ENCODE results near the gene ZNF783.

ZNF783 gene

DNA sequence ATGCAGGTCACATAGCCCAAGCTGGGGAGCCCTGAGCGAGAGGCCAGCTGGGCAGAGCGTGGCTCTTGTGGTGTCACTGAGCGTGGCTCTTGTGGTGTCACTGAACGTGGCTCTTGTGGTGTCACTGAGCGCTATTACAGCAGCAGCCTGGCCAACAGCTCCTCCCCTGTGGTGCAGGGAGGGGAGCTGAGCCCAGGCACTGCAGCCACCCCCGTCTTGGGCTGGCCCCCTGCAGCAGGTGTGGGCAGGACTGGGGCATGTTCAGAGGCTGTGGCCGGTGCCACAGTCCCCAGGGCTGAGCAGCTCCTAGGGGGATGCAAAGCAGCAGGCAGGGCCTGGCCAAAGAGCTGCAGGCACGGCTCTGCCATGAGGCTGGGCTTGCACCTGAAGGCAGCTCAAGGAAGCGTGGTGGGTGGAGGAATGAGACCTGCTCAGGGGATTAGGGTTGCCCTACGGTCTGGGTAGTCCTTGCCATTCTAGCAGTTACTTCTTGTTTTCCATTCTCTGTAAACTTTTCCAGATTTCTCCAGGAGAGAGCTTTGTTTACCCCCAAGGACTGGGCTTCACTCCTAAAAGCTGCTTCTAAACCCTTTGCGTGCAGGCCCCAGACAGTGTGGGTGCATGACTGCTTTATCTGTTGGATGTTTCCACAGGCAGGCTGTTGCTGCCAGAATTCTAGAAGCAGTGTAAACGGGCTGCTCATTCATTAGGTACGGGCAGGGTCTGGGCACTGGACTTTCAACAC is 29.2 kb downstream of the ZNF783 start:
- 88% methylated on average over 13 of the region's 13 CpGs for WGBS
- Histone ChIP-seq H3K9ac (ENCODE audit: low read depth, low read length) (no peak overlapping the region), H3K36me3 (ENCODE audit: insufficient read depth, low read length) (no peaks in the 10 kb centered on the region; the same call in 1 of the 2 replicates), H3K4me1 (ENCODE audit: insufficient read depth, low read length) (no peaks in the 10 kb centered on the region), H3K27ac (ENCODE audit: low read depth, low read length) (no peak overlapping the region), H3K27me3 (ENCODE audit: insufficient read depth, low read length) (no peaks in the 10 kb centered on the region), H3K4me3 (ENCODE audit: low read length) (no peak overlapping the region), H3K9me3 (ENCODE audit: insufficient read depth, low read depth, low read length) (no peaks in the 10 kb centered on the region)

DNA sequence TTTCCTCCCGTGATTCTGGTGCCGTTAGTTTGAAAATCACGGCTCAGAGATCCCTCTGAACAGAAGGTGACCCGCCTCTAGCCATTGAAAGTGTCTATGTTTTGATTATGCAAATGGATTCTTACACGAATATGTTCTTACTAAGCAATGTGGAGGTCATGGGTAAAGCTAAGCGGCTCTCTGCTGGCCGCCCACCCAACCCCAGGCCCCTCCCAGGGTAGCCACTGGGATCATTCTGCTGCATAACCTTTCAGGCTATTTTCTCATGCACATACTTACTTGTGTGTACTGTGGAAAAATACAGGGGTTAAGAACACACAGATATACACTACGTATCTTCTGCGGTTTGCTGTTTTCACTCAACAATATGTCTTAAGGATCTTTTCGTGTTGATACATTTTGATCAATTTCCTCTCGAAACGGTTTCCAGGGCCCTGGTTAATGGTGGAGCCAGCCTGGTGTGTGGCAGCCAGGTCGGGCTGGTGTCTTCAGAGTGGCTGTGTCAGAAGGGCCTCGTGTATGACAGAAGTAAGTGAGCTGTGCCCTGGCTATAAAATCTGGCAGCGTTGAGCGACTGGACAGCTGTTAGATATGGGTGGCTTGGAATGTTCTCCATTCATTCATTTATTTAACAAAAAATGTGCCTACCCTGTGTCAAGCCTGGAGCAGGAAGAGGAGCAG is 29.9 kb downstream of the ZNF783 start:
- Histone ChIP-seq H3K4me1 (ENCODE audit: insufficient read depth, low read length) (no peaks in the 10 kb centered on the region), H3K36me3 (ENCODE audit: insufficient read depth, low read length) (no peaks in the 10 kb centered on the region; the same call in 1 of the 2 replicates), H3K27ac (ENCODE audit: low read depth, low read length) (no peak overlapping the region), H3K4me3 (ENCODE audit: low read length) (no peak overlapping the region), H3K9ac (ENCODE audit: low read depth, low read length) (no peak overlapping the region), H3K27me3 (ENCODE audit: insufficient read depth, low read length) (no peaks in the 10 kb centered on the region), H3K9me3 (ENCODE audit: insufficient read depth, low read depth, low read length) (no peaks in the 10 kb centered on the region)
- WGBS = 93% methylated on average over 15 of the region's 16 CpGs

DNA sequence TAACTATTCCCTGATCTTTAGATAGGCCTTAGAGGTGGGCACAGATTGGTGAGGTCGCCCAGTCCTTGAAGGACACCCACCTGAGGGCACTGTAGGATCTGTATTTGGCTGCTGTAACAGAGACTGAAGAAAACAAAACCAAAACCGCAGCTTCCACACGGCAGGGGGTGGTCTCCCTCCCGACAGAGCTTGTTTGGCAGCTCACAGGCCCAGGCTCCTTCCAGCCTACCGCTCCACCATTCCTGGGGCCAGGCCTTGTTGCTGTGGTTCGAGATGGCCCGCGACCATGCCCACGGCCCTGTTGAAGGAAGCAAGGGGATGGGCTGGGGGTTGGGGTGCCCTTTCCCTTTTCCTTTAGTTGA is 30.4 kb downstream of the ZNF783 start:
- Histone ChIP-seq H3K9ac (ENCODE audit: low read depth, low read length) (no peak overlapping the region), H3K4me3 (ENCODE audit: low read length) (no peak overlapping the region), H3K9me3 (ENCODE audit: insufficient read depth, low read depth, low read length) (no peaks in the 10 kb centered on the region), H3K27ac (ENCODE audit: low read depth, low read length) (no peak overlapping the region), H3K4me1 (ENCODE audit: insufficient read depth, low read length) (no peaks in the 10 kb centered on the region), H3K36me3 (ENCODE audit: insufficient read depth, low read length) (no peaks in the 10 kb centered on the region; the same call in 1 of the 2 replicates), H3K27me3 (ENCODE audit: insufficient read depth, low read length) (no peaks in the 10 kb centered on the region)
- 72% methylated on average over 9 of the region's 9 CpGs for WGBS

DNA sequence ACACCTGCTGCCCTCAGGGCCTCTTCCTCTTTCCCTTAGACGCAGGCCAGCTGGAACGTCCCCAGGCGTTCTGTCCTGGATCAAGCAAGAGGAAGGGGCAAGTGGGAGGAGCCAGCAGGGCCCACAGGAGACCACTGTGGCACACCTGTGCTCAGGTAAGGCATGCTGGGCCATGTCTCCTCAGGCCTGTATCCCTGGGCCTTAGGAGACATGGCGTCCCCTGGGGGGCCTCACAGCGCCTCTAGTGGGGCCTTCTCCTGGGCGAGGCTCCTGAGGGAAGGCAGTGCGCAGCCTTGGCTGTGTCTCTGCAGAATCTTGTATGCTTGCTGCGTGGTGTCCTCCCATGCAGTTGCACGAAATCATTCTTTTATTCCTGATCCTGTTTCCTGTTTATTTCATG is 31.3 kb downstream of the ZNF783 start:
- no peaks in the 10 kb centered on the region for H3K4me1 ChIP-seq (ENCODE audit: insufficient read depth, low read length)
- WGBS = 96% methylated on average over 9 of the region's 9 CpGs
- H3K36me3 ChIP-seq (ENCODE audit: insufficient read depth, low read length) = no peaks in the 10 kb centered on the region; the same call in 1 of the 2 replicates

GRCh38 chr7:149293946-149294633 is 32.1 kb downstream of the ZNF783 start:
- Histone ChIP-seq H3K27ac (ENCODE audit: low read depth, low read length) (no peak overlapping the region), H3K36me3 (ENCODE audit: insufficient read depth, low read length) (no peaks in the 10 kb centered on the region; the same call in 1 of the 2 replicates), H3K9me3 (ENCODE audit: insufficient read depth, low read depth, low read length) (peaks cover 4% of the 10 kb centered on the region; the same call in 1 of the 2 replicates), H3K9ac (ENCODE audit: low read depth, low read length) (no peak overlapping the region), H3K4me3 (ENCODE audit: low read length) (no peak overlapping the region), H3K4me1 (ENCODE audit: insufficient read depth, low read length) (no peaks in the 10 kb centered on the region), H3K27me3 (ENCODE audit: insufficient read depth, low read length) (no peaks in the 10 kb centered on the region)
- WGBS = 92% methylated on average over 15 of the region's 15 CpGs

More for the DNA sequence above, 31.3 kb downstream of the ZNF783 start:
- no peak overlapping the region for H3K9ac ChIP-seq (ENCODE audit: low read depth, low read length)
- H3K4me3 ChIP-seq (ENCODE audit: low read length) = no peak overlapping the region
- no peak overlapping the region for H3K27ac ChIP-seq (ENCODE audit: low read depth, low read length)
- H3K27me3 ChIP-seq (ENCODE audit: insufficient read depth, low read length) = no peaks in the 10 kb centered on the region
- H3K9me3 ChIP-seq (ENCODE audit: insufficient read depth, low read depth, low read length) = no peaks in the 10 kb centered on the region

GRCh38 chr7:149294634-149295480 is 32.9 kb downstream of the ZNF783 start:
- H3K4me1 ChIP-seq (ENCODE audit: insufficient read depth, low read length) = no peaks in the 10 kb centered on the region
- no peaks in the 10 kb centered on the region; the same call in 1 of the 2 replicates for H3K36me3 ChIP-seq (ENCODE audit: insufficient read depth, low read length)
- no peak overlapping the region for H3K9ac ChIP-seq (ENCODE audit: low read depth, low read length)
- H3K27me3 ChIP-seq (ENCODE audit: insufficient read depth, low read length) = no peaks in the 10 kb centered on the region
- no peak overlapping the region for H3K4me3 ChIP-seq (ENCODE audit: low read length)
- peaks cover 4% of the 10 kb centered on the region; the same call in 1 of the 2 replicates for H3K9me3 ChIP-seq (ENCODE audit: insufficient read depth, low read depth, low read length)
- 97% methylated on average over 55 of the region's 55 CpGs for WGBS
- H3K27ac ChIP-seq (ENCODE audit: low read depth, low read length) = no peak overlapping the region

GRCh38 chr7:149295481-149295850 is 33.5 kb downstream of the ZNF783 start:
- H3K27me3 ChIP-seq (ENCODE audit: insufficient read depth, low read length) = no peaks in the 10 kb centered on the region
- no peak overlapping the region for H3K27ac ChIP-seq (ENCODE audit: low read depth, low read length)
- WGBS = 94% methylated on average over 6 of the region's 6 CpGs
- H3K9me3 ChIP-seq (ENCODE audit: insufficient read depth, low read depth, low read length) = peaks cover 4% of the 10 kb centered on the region; the same call in 1 of the 2 replicates
- H3K36me3 ChIP-seq (ENCODE audit: insufficient read depth, low read length) = no peaks in the 10 kb centered on the region; the same call in 1 of the 2 replicates
- H3K4me3 ChIP-seq (ENCODE audit: low read length) = no peak overlapping the region
- no peak overlapping the region for H3K9ac ChIP-seq (ENCODE audit: low read depth, low read length)
- H3K4me1 ChIP-seq (ENCODE audit: insufficient read depth, low read length) = no peaks in the 10 kb centered on the region

- WGBS = 96% methylated on average over 4 of the region's 4 CpGs
- Histone ChIP-seq H3K27ac (ENCODE audit: low read depth, low read length) (no peak overlapping the region), H3K27me3 (ENCODE audit: insufficient read depth, low read length) (no peaks in the 10 kb centered on the region), H3K9me3 (ENCODE audit: insufficient read depth, low read depth, low read length) (peaks cover 4% of the 10 kb centered on the region; the same call in 1 of the 2 replicates), H3K9ac (ENCODE audit: low read depth, low read length) (no peak overlapping the region), H3K4me3 (ENCODE audit: low read length) (no peak overlapping the region), H3K36me3 (ENCODE audit: insufficient read depth, low read length) (no peaks in the 10 kb centered on the region; the same call in 1 of the 2 replicates), H3K4me1 (ENCODE audit: insufficient read depth, low read length) (peaks cover 6% of the 10 kb centered on the region; the same call in 1 of the 2 replicates)
These were observed 34.4 kb downstream of the ZNF783 start for GRCh38 chr7:149296368-149296767.

DNA sequence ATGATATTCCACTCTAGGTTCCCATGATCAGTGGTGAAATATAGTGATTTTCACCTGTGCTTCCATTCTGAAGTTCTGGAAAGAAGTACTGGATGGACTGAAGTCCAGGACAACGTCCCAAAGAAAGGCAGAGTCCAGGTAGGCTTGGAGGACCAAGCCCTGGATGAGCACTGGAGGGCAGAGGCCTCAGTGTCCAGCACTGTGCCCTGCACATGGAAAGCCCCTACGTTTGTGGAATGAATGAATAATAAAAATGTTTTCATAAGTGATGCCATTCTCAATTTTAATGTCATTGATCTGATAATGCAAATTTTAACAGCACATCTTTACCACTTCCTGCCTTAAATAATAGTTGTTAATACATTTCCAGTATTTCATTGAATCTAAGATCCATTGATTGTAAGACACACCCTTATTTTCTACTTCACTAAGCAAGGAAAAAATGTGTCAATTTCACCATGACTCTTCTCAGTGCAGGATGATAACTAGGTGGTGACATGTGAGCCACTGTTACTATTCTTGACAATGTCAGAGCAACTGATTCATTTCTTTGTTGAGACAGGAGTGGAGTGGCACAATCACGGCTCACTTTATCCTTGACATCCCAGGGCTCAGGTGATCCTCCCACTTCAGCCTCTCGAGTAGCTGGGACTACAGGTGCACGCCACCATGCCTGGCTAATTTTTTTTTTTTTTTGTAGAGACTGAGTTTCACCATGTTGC is 35.2 kb downstream of the ZNF783 start:
- Histone ChIP-seq H3K9ac (ENCODE audit: low read depth, low read length) (no peak overlapping the region), H3K4me3 (ENCODE audit: low read length) (no peak overlapping the region), H3K27ac (ENCODE audit: low read depth, low read length) (no peak overlapping the region), H3K36me3 (ENCODE audit: insufficient read depth, low read length) (no peaks in the 10 kb centered on the region; the same call in 1 of the 2 replicates), H3K4me1 (ENCODE audit: insufficient read depth, low read length) (peaks cover 7% of the 10 kb centered on the region; the same call in 1 of the 2 replicates), H3K9me3 (ENCODE audit: insufficient read depth, low read depth, low read length) (peaks cover 4% of the 10 kb centered on the region; the same call in 1 of the 2 replicates), H3K27me3 (ENCODE audit: insufficient read depth, low read length) (no peaks in the 10 kb centered on the region)
- WGBS = 90% methylated on average over 3 of the region's 5 CpGs
